ENCODE measurements around the gene TMEM258.

DNA sequence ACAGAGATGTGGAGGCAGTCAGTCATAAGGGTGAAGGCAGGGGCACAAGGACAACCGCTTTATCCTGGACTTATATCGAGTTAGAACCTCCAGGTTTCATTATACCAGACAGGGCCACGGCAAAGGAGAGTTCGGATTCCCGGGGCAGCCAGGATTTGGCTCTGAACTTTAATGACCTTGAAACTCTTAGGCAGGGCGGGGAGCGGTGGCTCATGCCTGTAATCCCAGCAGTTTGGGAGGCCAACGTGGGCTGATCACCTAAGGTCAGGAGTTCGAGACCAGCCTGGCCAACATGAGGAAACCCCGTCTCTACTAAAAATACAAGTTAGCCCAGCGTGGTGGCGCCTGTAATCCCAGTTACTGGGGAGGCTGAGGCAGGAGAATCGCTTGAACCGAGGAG lies 41.0 kb downstream of the TMEM258 start:
- no peak for TF ChIP-seq POLR2A (IDR thresholded peaks at IDR 0.05)
- TF ChIP-seq, protein P1, sequence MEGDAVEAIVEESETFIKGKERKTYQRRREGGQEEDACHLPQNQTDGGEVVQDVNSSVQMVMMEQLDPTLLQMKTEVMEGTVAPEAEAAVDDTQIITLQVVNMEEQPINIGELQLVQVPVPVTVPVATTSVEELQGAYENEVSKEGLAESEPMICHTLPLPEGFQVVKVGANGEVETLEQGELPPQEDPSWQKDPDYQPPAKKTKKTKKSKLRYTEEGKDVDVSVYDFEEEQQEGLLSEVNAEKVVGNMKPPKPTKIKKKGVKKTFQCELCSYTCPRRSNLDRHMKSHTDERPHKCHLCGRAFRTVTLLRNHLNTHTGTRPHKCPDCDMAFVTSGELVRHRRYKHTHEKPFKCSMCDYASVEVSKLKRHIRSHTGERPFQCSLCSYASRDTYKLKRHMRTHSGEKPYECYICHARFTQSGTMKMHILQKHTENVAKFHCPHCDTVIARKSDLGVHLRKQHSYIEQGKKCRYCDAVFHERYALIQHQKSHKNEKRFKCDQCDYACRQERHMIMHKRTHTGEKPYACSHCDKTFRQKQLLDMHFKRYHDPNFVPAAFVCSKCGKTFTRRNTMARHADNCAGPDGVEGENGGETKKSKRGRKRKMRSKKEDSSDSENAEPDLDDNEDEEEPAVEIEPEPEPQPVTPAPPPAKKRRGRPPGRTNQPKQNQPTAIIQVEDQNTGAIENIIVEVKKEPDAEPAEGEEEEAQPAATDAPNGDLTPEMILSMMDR (IDR thresholded peaks at IDR 0.05) = no peak
